Neutrophil (primary cell): ENCODE measurements around the gene CAMTA1.

Source experiments
- H3K27ac ChIP-seq: fragments of 200-600 bp; sonication (generic); 2 replicates; pipeline ENCODE4 v1.5.1; 2016; ENCODE audit warnings: mild to moderate bottlenecking, moderate library complexity
- H3K27me3 ChIP-seq: fragments of 200-600 bp; sonication (generic); 2 replicates; pipeline ENCODE4 v1.6.0; 2016; ENCODE audit warnings: mild to moderate bottlenecking
- H3K36me3 ChIP-seq: fragments of 200-600 bp; sonication (generic); 2 replicates; pipeline ENCODE4 v1.5.1; 2017
- H3K4me1 ChIP-seq, 2 experiments: fragments of 200-600 bp in 1 of 2; sonication (generic) in 1 of 2; 1 replicate in 1 of 2; 2 replicates in 1 of 2; pipeline versions ENCODE4 v1.5.1 to v1.6.1; 2013 to 2016; ENCODE audit warnings: low read depth in 1 of 2, low read length in 1 of 2, mild to moderate bottlenecking in 1 of 2, moderate library complexity in 1 of 2; ENCODE audit not compliant: control insufficient read depth in 1 of 2, insufficient read depth in 1 of 2
- H3K4me3 ChIP-seq, 2 experiments: fragments of 200-600 bp in 1 of 2; sonication (generic) in 1 of 2; 1 replicate in 1 of 2; 2 replicates in 1 of 2; pipeline ENCODE4 v1.5.1; 2013 to 2016; ENCODE audit warnings: low read depth in 1 of 2, low read length in 1 of 2, mild to moderate bottlenecking in 1 of 2, moderate library complexity in 1 of 2
- H3K9me3 ChIP-seq: fragments of 200-600 bp; sonication (generic); 2 replicates; pipeline ENCODE4 v1.5.1; 2016
- TF ChIP-seq, protein P1 (sequence below): fragments of 200-600 bp; sonication (generic); IDR thresholded peaks from 2 replicates; pipeline ENCODE4 v1.5.1; 2016; ENCODE audit warnings: antibody characterized with exemption

CAMTA1 gene

DNA sequence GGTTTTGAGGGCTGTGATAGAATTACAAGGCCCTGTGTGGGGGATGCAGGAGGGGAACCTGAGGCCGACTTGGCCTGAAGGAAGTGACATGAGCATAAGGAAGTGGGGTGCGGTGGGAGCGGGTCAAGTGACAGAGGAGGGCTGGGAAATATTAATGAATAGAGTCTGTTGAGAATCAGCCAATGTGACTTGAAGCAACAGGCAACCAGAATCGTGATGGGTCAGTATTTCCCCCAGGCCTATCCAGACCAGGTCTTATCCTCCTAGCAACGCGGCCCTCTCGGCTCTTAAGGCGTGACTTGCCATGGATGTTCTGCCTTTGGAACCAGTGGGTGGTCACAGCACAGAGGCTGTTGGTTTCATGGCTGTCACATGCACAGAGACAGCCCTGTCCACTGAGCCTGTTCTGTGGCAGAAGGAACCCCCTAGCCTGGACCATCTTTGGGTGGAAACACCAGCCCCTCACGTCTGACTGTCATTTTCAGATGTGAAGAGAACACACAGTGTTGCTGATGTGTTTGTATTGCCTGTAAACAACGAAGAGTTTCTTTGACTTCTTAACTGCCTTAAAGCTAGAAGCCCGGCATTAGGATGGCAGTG, 468.8 kb downstream of the CAMTA1 start:
- no peaks in the 10 kb centered on the region for H3K9me3 ChIP-seq
- peaks cover 20% of the 10 kb centered on the region for H3K27me3 ChIP-seq
- no peak overlapping the region for H3K4me3 ChIP-seq
- no peaks in the 10 kb centered on the region for H3K36me3 ChIP-seq
- no peaks in the 10 kb centered on the region for H3K4me1 ChIP-seq
- TF ChIP-seq, protein P1, sequence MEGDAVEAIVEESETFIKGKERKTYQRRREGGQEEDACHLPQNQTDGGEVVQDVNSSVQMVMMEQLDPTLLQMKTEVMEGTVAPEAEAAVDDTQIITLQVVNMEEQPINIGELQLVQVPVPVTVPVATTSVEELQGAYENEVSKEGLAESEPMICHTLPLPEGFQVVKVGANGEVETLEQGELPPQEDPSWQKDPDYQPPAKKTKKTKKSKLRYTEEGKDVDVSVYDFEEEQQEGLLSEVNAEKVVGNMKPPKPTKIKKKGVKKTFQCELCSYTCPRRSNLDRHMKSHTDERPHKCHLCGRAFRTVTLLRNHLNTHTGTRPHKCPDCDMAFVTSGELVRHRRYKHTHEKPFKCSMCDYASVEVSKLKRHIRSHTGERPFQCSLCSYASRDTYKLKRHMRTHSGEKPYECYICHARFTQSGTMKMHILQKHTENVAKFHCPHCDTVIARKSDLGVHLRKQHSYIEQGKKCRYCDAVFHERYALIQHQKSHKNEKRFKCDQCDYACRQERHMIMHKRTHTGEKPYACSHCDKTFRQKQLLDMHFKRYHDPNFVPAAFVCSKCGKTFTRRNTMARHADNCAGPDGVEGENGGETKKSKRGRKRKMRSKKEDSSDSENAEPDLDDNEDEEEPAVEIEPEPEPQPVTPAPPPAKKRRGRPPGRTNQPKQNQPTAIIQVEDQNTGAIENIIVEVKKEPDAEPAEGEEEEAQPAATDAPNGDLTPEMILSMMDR = no peak
- H3K27ac ChIP-seq = no peak overlapping the region

DNA sequence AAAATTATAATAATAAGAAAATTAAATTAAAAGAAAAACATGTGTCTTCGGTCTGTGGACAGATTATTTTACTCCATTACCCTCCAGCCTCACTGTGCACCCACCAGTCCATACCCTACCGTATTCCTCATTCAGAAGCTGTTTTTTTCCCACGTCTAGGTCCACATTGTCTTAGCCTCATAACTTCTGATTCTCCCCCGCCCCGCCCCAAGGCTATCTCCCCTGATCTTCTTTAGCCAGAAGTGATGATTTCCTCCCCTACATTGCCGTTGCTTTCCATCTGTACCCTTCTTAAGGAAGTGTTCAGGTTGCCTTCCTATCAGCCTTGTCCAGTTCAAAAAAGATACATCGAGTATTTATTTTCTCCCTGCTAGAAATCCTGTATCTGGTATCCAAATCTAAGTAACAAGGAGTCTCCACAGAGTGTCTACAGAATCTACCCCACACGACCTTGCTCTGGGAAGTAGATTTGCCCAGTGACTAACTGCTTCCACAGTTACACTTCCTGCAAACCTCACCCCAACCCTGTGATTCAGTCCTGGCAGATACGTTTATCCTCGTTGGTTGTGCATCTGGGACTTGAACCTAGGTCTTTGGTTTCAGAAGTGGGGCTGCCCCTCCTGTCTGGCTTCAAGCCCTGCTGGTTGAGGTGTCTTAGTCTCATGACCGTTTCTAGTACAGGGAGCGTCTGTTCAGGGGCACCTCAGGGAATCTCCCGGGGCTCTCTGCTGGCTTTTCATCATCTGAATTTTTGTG, 470.2 kb downstream of the CAMTA1 start:
- TF ChIP-seq, protein P1 = no peak
- Histone ChIP-seq H3K27ac (no peak overlapping the region), H3K4me3 (no peak overlapping the region), H3K9me3 (no peaks in the 10 kb centered on the region), H3K4me1 (no peaks in the 10 kb centered on the region), H3K27me3 (peaks cover 10% of the 10 kb centered on the region), H3K36me3 (no peaks in the 10 kb centered on the region)

DNA sequence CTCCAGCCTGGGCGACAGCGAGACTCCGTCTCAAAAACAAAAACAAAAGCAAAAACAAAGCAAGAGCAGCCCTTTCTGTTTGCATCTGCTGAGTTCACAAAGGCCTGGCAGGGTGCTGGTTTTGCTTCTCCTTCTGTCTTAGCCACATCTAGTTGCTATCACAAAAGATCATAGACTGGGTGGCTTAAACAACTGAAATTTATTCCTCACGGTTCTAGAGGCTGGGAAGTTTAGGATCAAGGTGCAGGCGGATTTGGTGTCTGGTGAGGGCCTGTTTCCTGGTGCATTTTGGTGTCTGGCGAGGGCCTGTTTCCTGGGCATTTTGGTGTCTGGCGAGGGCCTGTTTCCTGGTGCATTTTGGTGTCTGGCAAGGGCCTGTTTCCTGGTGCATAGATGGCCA, 471.3 kb downstream of the CAMTA1 start:
- Histone ChIP-seq H3K27ac (no peak overlapping the region), H3K36me3 (no peaks in the 10 kb centered on the region), H3K27me3 (peaks cover under 1% of the 10 kb centered on the region), H3K4me3 (no peak overlapping the region), H3K9me3 (no peaks in the 10 kb centered on the region), H3K4me1 (no peaks in the 10 kb centered on the region)
- TF ChIP-seq, protein P1 = no peak

DNA sequence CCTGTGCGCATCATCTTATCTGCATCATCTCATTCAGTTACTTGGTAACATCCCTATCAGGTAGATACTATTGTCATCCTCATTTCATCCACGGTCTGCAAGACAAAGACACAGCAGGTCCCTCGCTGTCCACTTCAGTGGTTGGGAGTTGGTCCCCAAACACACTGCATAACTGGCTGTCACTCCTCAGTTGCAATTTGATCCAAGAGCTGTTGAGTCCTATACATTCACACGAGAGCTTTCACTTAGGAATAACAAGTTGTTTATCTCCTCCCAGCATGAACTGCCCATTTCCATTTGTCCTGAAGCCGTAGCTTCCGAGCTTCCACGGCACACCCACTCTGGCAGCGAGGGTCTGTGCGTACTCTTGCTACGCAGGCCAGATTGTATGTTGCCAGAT, 472.0 kb downstream of the CAMTA1 start:
- H3K9me3 ChIP-seq = no peaks in the 10 kb centered on the region
- no peaks in the 10 kb centered on the region for H3K4me1 ChIP-seq
- H3K4me3 ChIP-seq = no peak overlapping the region
- peaks cover under 1% of the 10 kb centered on the region for H3K27me3 ChIP-seq
- H3K36me3 ChIP-seq = no peaks in the 10 kb centered on the region
- TF ChIP-seq, protein P1 = no peak
- H3K27ac ChIP-seq = no peak overlapping the region

DNA sequence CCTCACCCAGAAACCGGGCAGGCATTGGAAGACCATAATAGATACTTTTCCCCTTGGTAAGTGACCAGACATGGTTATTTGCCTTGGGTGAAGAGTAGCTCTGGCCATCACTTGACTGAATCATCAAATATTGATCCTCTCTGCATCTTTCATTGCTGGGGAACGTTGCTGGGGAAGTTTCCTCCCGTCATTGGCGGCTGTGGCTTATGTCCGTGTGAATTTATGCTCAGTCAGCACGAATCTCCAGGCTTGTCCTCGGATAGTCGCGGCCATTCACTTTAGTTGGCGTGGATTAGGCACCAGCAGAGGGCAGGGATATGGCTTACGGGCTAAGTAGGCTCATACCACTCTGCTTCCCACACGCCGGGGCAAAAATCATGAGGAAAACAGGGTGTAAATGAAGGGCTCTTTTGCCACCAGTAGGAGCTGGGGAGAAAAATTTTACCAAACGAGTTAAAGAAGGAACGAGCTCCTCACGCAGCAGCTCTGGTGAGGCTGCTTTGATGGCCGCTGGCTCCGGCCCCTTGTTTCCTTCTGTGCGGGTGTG, 473.4 kb downstream of the CAMTA1 start:
- no peaks in the 10 kb centered on the region for H3K9me3 ChIP-seq
- TF ChIP-seq, protein P1 = no peak
- H3K27me3 ChIP-seq = peaks cover 9% of the 10 kb centered on the region
- no peaks in the 10 kb centered on the region for H3K36me3 ChIP-seq
- no peak overlapping the region for H3K27ac ChIP-seq
- H3K4me3 ChIP-seq = no peak overlapping the region
- H3K4me1 ChIP-seq = no peaks in the 10 kb centered on the region
